PC-9 (cell line): ENCODE measurements around the gene MTRFR.
"Not testable (repeated sequence)": the region's sequence is repeated elsewhere in the genome, so short reads cannot be mapped to it uniquely, and the experiment has no call there.

Experiments used
- CTCF ChIP-seq: fragments of 200-600 bp; sonication (generic); conservative IDR thresholded peaks from 2 replicates; pipeline ENCODE4 v1.6.1; 2017; ENCODE audit warnings: mixed run types, antibody characterized with exemption, mild to moderate bottlenecking, moderate library complexity
- EZH2 ChIP-seq: fragments of 200-600 bp; sonication (generic); IDR thresholded peaks from 2 replicates; pipeline ENCODE4 v1.8.0; 2017; ENCODE audit warnings: antibody characterized with exemption, low read depth

GRCh38 chr12:123206794-123207193 is 26.4 kb upstream of the MTRFR start:
- TF ChIP-seq CTCF, EZH2: not testable (repeated sequence)
